ENCODE data around the gene SEC14L1.

DNA sequence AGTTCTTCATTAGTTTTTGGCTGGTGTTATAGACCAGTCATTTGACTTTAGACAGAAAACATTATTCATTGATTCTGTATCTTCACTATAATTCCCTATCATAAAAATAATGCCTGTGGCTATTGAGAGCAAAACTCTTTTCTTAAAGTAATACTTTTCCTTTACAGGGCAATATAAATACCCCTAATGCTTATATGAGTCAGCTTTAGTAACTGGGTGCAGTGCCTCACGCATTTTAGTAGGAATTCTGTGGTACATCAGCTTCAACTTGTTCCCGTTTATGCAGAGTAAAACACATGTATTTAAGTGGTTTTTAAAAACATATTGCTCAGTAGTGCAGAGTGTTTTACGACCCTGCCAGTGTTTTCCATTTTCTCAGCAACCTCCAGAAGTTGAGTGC, 68.1 kb downstream of the SEC14L1 start:
- TF ChIP-seq CTCF (IDR thresholded peaks at IDR 0.05) (no peak), POLR2A (IDR thresholded peaks at IDR 0.05) (no peak)
